Activated T-helper 17 cell treated with anti-CD3 and anti-CD28 coated beads, Interleukin-2, amount 50 U/mL, for 72 hours (primary cell): Measurements from ENCODE around the gene DCHS1. TPM values are rescaled to one million over a fixed set of nuclear protein-coding genes. Genes with fewer than 3 reads are reported as not detected.
A peak's percentile ranks its signal among the peaks of the same experiment; 100 is the strongest.

Experiments
- ATAC-seq: fragments of 150-1000 bp; cut with Tn5 transposase; replicated peaks from 2 replicates; pipeline ENCODE4 v1.10.0; 2021; ENCODE audit warnings: mild to moderate bottlenecking, moderate library complexity
- H3K27ac Mint-ChIP-seq: one replicate; pipeline ENCODE4 v1.8.0; 2022; ENCODE audit warnings: mixed read lengths
- H3K27me3 Mint-ChIP-seq: one replicate; pipeline ENCODE4 v1.8.0; 2022; ENCODE audit warnings: mixed read lengths
- H3K36me3 Mint-ChIP-seq: one replicate; pipeline ENCODE4 v1.8.0; 2022; ENCODE audit warnings: low read depth, mild to moderate bottlenecking, mixed read lengths
- H3K4me1 Mint-ChIP-seq: one replicate; pipeline ENCODE4 v1.8.0; 2022; ENCODE audit warnings: mixed read lengths
- H3K4me3 Mint-ChIP-seq: one replicate; pipeline ENCODE4 v1.8.0; 2022; ENCODE audit warnings: mild to moderate bottlenecking, mixed read lengths
- H3K9me3 Mint-ChIP-seq: one replicate; pipeline ENCODE4 v1.8.0; 2022; ENCODE audit warnings: mixed read lengths
- total RNA-seq, 2 donors: library from RNA; stranded (reverse); gene quantifications; one replicate each; pipeline ENCODE4 v1.2.3, GENCODE V29; 2022

DCHS1 gene
- total RNA-seq, 2 donors from 2014 or later, result 0.26 to 1.5 TPM

GRCh38 chr11:6618117-6619003 lies 37.2 kb downstream of the DCHS1 start:
- no peaks in the 10 kb centered on the region for H3K36me3 Mint-ChIP-seq
- peak; percentile 73 for ATAC-seq
- H3K4me1 Mint-ChIP-seq, result peaks cover 13% of the 10 kb centered on the region
- no peak overlapping the region for H3K4me3 Mint-ChIP-seq
- no peak overlapping the region for H3K27ac Mint-ChIP-seq
- no peaks in the 10 kb centered on the region for H3K27me3 Mint-ChIP-seq
- no peaks in the 10 kb centered on the region for H3K9me3 Mint-ChIP-seq

GRCh38 chr11:6617315-6617781 lies 38.3 kb downstream of the DCHS1 start:
- ATAC-seq, result no peak
- H3K4me1 Mint-ChIP-seq, result peaks cover 13% of the 10 kb centered on the region
- H3K36me3 Mint-ChIP-seq, result no peaks in the 10 kb centered on the region
- no peak overlapping the region for H3K4me3 Mint-ChIP-seq
- no peaks in the 10 kb centered on the region for H3K27me3 Mint-ChIP-seq
- H3K9me3 Mint-ChIP-seq, result no peaks in the 10 kb centered on the region
- H3K27ac Mint-ChIP-seq, result no peak overlapping the region

GRCh38 chr11:6616596-6617250 lies 38.9 kb downstream of the DCHS1 start:
- H3K36me3 Mint-ChIP-seq, result no peaks in the 10 kb centered on the region
- H3K4me1 Mint-ChIP-seq, result peaks cover 13% of the 10 kb centered on the region
- no peaks in the 10 kb centered on the region for H3K9me3 Mint-ChIP-seq
- ATAC-seq, result no peak
- no peak overlapping the region for H3K27ac Mint-ChIP-seq
- no peaks in the 10 kb centered on the region for H3K27me3 Mint-ChIP-seq
- H3K4me3 Mint-ChIP-seq, result no peak overlapping the region

- Mint-ChIP-seq H3K36me3 (peaks cover 6% of the 10 kb centered on the region), H3K4me1 (peaks cover 17% of the 10 kb centered on the region), H3K27ac (no peak overlapping the region), H3K4me3 (no peak overlapping the region), H3K9me3 (no peaks in the 10 kb centered on the region), H3K27me3 (no peaks in the 10 kb centered on the region)
- ATAC-seq, result no peak
Measured at GRCh38 chr11:6615882-6616585, 39.6 kb downstream of the DCHS1 start.

GRCh38 chr11:6615046-6615445 lies 40.6 kb downstream of the DCHS1 start:
- Mint-ChIP-seq H3K36me3 (peaks cover 16% of the 10 kb centered on the region), H3K27me3 (no peaks in the 10 kb centered on the region), H3K9me3 (no peaks in the 10 kb centered on the region), H3K27ac (no peak overlapping the region), H3K4me3 (no peak overlapping the region), H3K4me1 (peaks cover 20% of the 10 kb centered on the region)
- no peak for ATAC-seq

GRCh38 chr11:6614446-6614845 lies 41.2 kb downstream of the DCHS1 start:
- no peak overlapping the region for H3K27ac Mint-ChIP-seq
- H3K9me3 Mint-ChIP-seq, result no peaks in the 10 kb centered on the region
- peaks cover 22% of the 10 kb centered on the region for H3K36me3 Mint-ChIP-seq
- H3K4me1 Mint-ChIP-seq, result peaks cover 25% of the 10 kb centered on the region
- H3K4me3 Mint-ChIP-seq, result no peak overlapping the region
- no peaks in the 10 kb centered on the region for H3K27me3 Mint-ChIP-seq
- no peak for ATAC-seq

- H3K36me3 Mint-ChIP-seq, result peaks cover 32% of the 10 kb centered on the region
- peaks cover 25% of the 10 kb centered on the region for H3K4me1 Mint-ChIP-seq
- H3K4me3 Mint-ChIP-seq, result no peak overlapping the region
- no peaks in the 10 kb centered on the region for H3K9me3 Mint-ChIP-seq
- H3K27ac Mint-ChIP-seq, result no peak overlapping the region
- ATAC-seq, result no peak
- H3K27me3 Mint-ChIP-seq, result no peaks in the 10 kb centered on the region
Measured at GRCh38 chr11:6613496-6613895, 42.1 kb downstream of the DCHS1 start.

- no peak within 1 kb of the TSS for H3K27ac Mint-ChIP-seq
- no peaks in the 10 kb centered on the region for H3K9me3 Mint-ChIP-seq
- peaks cover 43% of the 10 kb centered on the region for H3K36me3 Mint-ChIP-seq
- peaks cover 29% of the 10 kb centered on the region for H3K4me1 Mint-ChIP-seq
- no peaks in the 10 kb centered on the region for H3K27me3 Mint-ChIP-seq
- no peak within 1 kb of the TSS for H3K4me3 Mint-ChIP-seq
- ATAC-seq, result peak; percentile 84
Measured at GRCh38 chr11:6612213-6613041, 43.2 kb downstream of the DCHS1 start, which contains the start of gene TAF10. Gene TAF10, minus strand, starts transcription at chr11:6612216. Its CDS starts 27 bp downstream, at chr11:6612189.

GRCh38 chr11:6611963-6612212 lies 43.7 kb downstream of the DCHS1 start:
- no peak for ATAC-seq
- H3K27me3 Mint-ChIP-seq, result no peaks in the 10 kb centered on the region
- no peaks in the 10 kb centered on the region for H3K9me3 Mint-ChIP-seq
- no peak overlapping the region for H3K27ac Mint-ChIP-seq
- H3K4me3 Mint-ChIP-seq, result no peak overlapping the region
- H3K36me3 Mint-ChIP-seq, result peaks cover 47% of the 10 kb centered on the region
- peaks cover 32% of the 10 kb centered on the region for H3K4me1 Mint-ChIP-seq

GRCh38 chr11:6611092-6611962 lies 44.3 kb downstream of the DCHS1 start:
- Mint-ChIP-seq H3K36me3 (peaks cover 51% of the 10 kb centered on the region), H3K27ac (no peak overlapping the region), H3K9me3 (no peaks in the 10 kb centered on the region), H3K4me1 (peaks cover 32% of the 10 kb centered on the region), H3K27me3 (no peaks in the 10 kb centered on the region), H3K4me3 (no peak overlapping the region)
- peak; percentile 2 for ATAC-seq

GRCh38 chr11:6610591-6610990 lies 45.0 kb downstream of the DCHS1 start:
- peaks cover 31% of the 10 kb centered on the region for H3K4me1 Mint-ChIP-seq
- H3K27me3 Mint-ChIP-seq, result no peaks in the 10 kb centered on the region
- H3K36me3 Mint-ChIP-seq, result peaks cover 57% of the 10 kb centered on the region
- H3K9me3 Mint-ChIP-seq, result no peaks in the 10 kb centered on the region
- ATAC-seq, result no peak
- H3K27ac Mint-ChIP-seq, result no peak overlapping the region
- H3K4me3 Mint-ChIP-seq, result no peak overlapping the region

- Mint-ChIP-seq H3K27ac (no peak overlapping the region), H3K4me3 (no peak overlapping the region)
Measured at GRCh38 chr11:6609502-6610015, 46.0 kb downstream of the DCHS1 start.

More at GRCh38 chr11:6609502-6610015, 46.0 kb downstream of the DCHS1 start:
- Mint-ChIP-seq H3K36me3 (peaks cover 57% of the 10 kb centered on the region), H3K9me3 (no peaks in the 10 kb centered on the region), H3K4me1 (peaks cover 28% of the 10 kb centered on the region), H3K27me3 (no peaks in the 10 kb centered on the region)
- no peak for ATAC-seq
